ENCODE results near the gene ATOX1. TPM values are rescaled to one million over a fixed set of nuclear protein-coding genes. Genes with fewer than 3 reads are reported as not detected.

Gene ATOX1
- total RNA-seq, 1 donor from 2014 or later, result 88.0 TPM

DNA sequence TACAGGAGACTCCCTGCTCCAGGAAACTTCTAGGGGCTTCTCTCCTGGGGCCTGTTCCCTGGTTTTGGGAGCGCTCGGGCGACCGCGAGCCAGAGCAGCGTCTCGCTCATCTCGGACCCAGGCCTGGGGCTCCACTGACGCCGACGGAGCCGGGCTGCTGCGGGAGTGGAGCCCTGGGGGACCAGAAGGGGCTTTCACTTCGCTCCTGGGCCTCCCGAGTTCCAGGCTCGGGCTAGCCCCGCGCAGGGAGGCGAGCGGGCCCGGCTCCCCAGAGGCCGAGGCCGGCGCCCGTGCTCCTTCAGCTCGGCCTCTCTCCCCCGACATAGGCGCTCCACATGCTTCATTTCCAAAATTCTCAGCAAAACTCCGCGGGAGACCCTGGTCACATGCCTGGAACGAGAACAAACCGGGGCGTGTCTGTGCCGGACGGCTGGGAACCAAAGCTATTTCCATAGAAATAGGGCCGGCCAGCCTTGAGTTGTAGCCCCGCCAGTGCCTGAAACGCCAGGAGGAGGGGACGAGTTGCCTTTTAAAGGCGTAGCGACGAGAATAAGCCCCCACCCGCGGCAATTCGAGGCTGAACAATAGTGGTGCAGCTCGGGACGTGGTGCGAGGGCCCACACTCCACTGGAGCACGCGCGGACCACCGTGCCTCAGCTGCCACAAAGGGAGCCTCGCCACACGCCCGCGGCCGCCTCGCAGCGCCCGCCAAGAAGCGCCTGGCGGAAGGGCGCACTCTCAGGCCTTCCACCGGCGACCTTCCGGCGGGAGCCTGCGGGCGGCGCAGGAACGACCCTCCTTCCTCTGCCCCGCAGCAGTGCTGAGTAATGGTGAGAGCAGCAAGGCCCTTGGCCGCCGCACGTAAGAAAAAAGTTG is 12.2 kb upstream of the ATOX1 start:
- DNase-seq (ENCODE audit: low spot score), result peak; percentile 71

DNA sequence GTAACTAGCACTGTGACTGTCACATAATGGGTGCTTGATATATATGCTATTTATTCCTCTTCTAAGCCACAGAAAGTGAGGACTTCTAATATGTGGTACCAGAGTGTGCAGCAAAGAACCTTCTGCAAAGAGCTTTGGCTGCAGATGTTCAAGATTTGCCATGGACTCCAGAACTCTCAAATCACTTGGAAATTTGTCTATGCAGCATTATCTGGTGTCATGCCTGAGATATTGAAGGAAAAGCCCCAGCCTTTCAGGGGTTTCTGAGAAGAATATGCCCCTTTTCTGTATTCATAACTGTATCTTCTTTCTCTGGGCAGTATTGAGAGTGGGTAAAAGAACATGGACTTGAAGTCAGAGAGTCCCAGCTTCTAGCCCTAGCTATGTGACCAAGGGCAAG is 8.5 kb upstream of the ATOX1 start:
- no peak for DNase-seq (ENCODE audit: low spot score)

DNA sequence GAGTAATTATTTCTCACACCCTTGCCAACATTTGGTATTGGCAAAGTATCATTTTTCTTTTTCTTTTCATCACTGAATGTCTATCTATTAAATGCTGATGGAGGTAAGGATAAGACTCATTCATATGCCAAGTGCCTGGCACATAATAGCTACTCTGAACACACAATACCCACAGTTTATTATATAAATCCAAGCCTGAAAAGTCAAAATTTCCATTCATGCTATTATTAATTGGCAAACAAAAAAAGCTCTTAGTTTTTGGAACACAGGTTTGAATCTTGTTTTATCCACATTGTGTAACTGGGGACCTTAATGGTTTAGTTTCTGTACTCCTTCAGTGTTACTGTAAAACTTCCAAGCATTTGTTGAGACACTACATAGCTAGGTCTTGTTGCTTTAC is 6.4 kb upstream of the ATOX1 start:
- DNase-seq (ENCODE audit: low spot score), result no peak

DNA sequence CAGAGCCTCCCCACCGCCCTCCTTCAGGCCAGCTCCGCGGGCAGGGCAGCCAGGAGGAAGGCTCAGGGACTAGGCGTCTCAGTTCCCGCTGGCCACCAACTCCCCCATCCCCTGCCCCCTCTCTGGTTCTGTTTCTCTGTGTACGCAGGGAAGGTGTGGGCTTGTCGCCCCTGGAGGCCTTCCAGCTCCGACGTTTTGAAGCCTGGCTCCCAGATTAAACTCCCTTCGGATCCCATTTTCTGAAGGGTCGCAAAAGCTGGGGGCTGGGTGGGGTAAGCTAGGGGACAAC is 346 bp downstream of the ATOX1 start:
- DNase-seq (ENCODE audit: low spot score), result no peak

DNA sequence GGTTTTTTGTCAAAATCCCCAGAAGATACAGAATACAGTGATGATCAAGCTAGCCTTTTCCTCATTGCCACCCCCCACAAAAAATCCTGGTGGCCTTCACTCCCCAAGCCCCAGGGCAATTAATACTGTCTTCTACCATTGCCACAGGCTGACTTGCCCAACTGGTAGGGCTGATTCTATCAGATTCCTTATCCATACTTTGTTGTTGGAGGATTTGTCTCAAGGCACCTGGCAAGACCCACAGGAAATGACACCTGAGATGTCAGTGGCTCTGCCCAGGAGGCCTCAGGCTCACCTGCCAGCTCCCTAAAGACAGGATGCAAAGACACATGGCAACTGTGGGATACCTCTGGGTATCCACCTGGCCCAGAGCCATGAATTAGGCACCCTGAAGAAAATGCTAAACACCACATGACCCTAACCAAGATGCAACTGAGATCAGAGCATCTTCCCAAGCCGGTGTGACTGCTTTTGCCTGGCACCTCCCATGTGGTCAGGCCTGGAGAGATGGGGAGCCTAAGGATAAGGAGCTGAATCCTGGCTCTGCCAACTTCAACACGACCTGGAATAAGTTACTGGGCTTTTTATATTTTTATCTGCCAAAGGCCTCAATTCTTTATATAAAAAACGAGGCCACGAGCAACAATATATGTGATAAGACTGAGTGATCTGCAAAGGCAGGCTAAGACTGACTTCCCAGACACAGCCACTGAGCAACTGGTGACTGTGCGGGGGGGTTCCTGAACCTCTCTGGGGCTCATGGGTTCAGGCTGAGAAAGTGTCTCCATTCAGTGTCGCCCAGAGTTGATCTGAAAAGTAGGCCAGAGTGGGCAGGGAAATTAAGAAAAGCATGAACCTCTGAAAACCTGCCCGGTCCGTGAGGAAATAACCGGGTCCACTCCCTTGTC is 944 bp downstream of the ATOX1 start:
- no peak for DNase-seq (ENCODE audit: low spot score)

DNA sequence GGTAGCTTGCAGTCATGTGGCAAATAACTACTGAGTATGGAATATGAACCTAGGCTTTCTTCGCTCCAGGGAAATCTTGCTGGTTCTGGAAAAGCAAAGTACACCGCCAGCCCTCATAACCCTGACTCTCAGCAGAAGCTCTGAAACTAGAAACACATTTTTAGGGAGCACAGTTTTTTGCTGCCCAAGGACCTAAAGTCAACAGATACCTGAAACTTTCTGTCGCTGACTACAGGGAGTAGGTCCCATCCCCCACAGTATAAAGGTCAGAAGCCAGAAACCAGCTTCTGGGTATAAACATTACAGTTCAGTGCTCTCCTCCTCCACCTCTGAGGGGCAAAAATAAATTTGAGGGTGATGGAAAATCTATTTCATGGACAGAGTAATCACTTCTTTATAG is 3.0 kb downstream of the ATOX1 start:
- DNase-seq (ENCODE audit: low spot score), result no peak

DNA sequence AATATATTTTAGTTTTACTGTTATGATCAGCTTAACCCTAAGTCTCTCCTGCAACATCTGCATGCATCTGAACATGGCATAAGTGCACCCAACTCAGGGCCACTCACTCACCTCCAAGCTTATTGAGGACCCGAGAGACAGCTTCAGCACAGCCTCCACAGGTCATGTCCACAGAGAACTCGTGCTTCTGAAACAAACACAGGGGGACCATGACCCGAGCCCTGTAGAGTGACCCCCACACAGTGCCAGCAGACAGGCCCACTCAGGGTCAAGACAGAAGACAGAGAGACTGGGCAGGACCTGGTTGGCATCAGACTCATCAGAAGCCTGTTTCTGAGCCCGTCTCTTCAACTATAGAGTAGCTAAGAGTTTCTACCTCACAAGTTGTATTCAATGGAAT is 6.8 kb downstream of the ATOX1 start:
- DNase-seq (ENCODE audit: low spot score), result no peak

DNA sequence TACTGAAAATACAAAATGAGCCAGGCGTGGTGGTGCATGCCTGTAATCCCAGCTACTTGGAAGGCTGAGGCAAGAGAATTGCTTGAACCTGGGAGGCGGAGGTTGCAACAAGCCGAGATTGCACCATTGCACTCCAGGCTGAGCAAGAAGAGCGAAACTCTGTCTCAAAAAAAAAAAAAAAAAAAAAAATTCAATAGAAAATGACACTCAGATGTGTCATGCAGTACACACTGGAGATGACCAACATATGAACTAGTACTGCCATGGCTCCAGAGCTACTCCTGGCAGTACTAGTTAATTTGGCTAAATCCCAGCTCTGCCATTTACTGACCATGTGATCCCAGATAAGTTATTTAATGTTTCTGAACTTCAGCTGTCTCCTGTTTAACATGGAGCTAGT is 7.3 kb downstream of the ATOX1 start:
- DNase-seq (ENCODE audit: low spot score), result no peak

DNA sequence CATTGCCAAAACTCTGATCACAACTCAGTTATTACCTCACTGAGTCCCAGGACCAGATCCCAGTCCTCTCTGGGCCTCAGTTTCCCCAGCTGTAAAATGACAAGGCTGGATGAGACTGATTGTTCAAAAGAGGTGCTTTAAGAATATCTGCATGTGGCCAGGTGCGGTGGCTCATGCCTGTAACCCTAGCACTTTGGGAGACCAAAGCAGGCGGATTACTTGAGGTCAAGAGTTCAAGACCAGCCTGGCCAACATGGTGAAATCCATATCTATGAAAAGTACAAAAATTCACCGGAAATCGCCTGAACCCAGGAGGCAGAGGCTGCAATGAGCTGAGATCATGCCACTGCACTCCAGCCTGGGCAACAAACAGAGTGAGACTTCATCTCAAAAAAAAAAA is 8.3 kb downstream of the ATOX1 start:
- DNase-seq (ENCODE audit: low spot score), result no peak

DNA sequence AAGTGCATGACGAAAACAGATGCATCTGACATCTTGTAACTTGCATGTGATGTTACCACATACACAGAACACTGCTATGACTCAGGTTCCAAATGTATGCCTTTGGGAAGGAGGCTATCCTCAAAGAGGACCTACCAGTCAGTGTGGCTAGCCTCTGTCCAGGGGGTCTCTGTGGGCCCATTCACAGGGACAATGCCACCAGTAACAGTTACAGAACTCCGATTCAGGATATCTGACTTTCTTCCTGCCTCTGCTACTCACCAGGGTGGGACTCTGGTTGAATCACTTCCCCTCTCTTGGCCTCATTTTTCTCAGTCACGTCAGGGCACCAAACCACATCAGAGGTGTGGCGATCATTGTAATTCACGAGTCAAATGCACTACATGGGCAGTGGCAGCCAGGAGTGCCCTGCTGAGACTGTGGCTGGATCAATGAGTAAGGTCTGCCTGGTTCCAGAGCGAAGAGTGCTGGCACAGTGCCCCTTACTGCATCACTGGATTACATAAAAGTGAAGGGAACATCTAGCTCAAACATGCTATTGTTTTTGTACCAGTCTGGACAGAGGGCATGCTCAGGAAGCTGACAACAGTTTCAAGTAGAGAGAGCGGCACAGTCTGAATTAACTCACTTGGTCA is 13.2 kb downstream of the ATOX1 start:
- DNase-seq (ENCODE audit: low spot score), result peak; percentile 90

DNA sequence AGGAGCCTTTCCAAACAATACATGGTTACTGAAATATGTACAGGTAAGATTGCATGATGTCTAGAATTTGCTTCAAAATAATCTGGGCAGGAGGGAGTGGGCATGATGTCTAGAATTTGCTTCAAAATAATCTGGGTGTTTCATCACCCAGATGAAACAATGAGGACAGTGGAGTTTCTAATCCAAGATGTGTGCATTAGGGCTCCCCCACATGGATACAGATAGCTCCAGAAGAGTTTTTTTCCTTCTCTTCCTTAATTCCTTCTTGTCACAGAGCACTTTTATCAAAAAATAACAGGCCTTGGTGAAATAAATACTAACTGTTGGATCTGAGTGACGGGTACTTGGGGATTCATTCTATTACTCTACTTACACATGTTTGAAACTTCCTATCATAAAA is 14.9 kb downstream of the ATOX1 start:
- DNase-seq (ENCODE audit: low spot score), result no peak

DNA sequence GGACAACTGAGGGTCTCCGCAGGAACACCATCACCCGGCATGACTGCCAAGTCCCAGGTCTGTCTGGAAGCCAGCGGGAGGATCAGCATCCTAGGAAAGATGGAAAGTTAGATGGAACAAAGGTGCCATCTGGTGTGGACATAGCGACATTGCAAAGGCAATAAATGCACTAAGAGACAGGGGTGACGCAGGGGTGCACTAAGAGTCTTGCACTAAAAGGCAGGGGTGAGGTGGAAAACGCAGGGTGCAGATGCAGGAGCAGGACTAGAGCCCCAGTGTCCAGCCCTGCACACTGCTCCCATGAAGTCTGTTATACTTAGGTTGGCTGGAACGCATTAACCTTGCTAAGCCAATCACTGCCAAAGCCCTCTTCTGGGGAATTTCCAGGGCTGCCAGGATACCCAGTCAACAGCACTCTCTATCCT is 15.5 kb downstream of the ATOX1 start:
- DNase-seq (ENCODE audit: low spot score), result peak; percentile 34

DNA sequence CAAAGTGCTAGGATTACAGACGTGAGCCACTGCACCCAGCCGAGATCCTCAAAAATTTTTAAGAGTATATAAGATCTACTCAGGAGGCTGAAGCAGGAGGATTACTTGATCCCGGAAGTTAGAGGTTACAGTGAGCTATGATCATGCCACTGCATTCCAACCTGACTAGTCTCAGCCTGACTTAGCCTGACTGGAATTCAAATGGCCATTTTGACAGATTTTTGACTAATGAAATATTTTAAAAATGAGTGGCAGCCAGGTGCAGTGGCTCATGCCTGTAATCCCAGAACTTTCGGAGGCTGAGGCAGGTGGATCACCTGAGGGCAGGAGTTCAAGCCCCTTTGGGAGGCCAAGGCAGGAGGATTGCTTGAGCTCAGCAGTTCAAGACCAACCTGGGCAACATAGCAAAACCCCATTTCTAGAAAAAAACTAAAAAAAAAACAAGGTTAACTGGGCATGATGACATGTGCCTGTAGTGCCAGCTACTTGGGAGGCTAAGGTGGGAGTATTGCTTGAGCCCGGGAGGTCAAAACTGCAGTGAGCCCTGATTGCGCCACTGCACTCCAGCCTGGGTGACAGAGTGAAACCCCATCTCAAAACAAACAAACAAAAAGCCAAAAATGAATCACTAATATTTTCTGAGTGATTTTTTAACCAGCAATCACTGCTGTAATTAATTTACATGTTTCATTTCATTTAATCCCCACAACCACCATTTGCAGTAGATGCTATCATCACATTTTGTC is 16.6 kb downstream of the ATOX1 start:
- DNase-seq (ENCODE audit: low spot score), result no peak

DNA sequence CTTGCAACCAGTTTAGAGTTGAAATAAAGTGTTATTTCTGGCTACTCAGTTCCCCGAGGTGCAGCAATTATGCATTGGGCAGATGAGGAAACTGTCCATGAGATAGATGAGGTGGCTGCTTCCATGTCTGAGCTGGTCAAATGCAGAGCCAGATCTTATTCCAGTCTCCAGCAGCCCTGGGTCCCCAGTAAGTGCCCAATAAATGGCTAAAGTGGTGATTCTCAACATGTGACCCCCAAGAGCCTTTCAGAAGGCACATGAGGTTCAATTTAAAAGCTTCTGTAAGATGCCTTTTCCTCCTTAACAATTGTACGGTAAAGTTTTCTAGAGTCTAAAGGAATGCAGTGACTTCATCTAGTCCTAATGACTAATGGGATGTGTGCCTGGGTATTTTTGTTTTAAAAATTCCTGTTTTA is 17.5 kb downstream of the ATOX1 start:
- DNase-seq (ENCODE audit: low spot score), result no peak

DNA sequence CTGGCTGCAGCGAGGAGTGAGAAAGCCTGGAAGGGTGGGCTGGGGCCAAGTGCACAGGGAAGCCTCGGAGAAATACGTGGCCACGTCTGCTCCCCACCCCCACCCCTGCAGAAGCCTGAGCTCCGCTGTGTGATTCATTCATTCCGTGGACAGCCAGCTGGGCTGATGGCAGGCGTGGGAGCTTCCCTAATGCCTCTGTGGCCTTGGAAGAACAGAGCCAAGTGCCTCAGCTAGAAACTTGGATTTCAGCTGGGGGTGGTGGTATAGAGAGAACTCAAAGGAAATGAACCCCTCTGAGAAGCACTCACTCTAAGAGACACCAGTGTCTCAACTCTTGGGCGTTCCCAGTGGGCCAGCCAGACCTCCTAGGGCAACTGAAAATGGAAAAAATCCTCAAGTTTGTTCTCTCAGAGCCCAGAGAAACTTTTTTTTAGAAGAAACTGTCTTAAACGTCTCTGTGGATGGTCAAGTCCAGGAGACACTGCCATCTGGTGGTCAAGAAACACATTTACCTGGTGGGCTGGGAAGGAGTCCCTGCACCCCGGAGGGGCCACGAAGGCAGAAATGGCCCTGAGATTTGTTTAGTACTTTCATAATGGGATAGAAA is 18.0 kb downstream of the ATOX1 start:
- peak; percentile 66 for DNase-seq (ENCODE audit: low spot score)

DNA sequence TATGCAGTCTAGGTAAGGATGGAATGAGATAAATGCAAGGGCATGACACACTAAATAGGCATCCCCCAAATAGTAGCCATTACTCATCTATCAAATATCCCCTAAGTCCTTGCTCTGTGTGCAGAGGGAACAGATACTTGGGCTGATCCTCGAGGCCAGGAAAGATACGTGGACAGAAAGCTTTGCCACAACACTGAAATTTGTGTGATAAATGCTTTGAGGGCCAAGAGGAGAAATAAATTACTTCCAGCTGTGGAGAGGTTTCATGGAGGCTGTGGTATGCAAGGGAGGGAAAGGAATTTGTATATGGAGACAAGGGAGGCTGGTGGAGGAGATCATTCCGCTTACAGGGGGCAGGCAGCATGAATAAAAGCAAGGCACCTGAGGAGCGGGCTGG is 18.5 kb downstream of the ATOX1 start:
- DNase-seq (ENCODE audit: low spot score), result no peak

DNA sequence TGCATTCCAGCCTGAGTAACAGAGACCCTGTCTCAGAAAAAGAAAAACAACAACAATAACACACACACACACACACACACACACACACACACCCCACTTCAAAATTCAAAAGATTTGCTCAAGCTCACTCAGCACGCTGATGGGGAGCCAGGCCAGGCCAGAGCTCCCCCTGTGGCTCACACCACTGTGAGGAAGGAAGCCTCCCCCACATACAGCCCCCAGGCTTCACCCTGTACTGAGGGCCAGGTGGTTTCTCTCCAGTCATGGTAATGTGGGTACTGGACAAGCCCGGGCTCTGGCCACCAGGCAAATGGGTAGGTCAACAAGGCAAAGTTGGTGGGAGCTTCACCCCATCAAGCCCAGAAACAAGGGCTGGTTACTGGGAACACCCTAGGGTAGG is 19.0 kb downstream of the ATOX1 start:
- DNase-seq (ENCODE audit: low spot score), result no peak

DNA sequence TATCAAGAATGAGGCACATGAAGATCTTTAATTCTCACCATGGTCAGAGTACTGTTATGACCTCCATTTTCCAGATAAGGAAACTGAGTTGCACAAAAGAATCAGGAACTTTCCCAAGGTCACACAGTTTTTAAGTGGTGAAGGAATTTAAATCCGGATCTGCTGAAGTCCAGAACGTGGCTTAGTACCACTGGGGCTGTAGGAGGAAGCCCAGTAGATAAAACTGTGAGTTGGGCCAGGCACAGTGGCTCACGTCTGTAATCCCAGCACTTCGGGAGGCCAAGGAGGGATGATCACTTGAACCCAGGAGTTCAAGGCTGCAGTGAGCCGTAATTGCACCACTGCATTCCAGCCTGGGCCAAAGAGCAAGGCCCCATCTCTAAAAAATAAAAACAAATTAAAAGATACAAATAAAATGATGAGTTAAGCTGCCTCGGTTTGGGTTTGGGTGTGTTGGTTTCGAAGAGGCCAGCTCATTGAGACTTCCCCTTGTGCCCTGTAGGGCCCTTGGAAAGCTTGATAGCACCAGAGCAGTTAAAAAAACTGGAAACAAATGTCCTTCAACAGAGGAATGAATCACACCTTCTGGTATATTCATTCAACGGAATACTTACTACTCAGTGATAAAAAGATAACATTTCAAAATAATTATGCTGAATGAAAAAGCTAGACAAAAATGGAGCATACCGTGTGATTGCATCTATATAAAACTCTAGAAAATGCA is 20.1 kb downstream of the ATOX1 start:
- no peak for DNase-seq (ENCODE audit: low spot score)

DNA sequence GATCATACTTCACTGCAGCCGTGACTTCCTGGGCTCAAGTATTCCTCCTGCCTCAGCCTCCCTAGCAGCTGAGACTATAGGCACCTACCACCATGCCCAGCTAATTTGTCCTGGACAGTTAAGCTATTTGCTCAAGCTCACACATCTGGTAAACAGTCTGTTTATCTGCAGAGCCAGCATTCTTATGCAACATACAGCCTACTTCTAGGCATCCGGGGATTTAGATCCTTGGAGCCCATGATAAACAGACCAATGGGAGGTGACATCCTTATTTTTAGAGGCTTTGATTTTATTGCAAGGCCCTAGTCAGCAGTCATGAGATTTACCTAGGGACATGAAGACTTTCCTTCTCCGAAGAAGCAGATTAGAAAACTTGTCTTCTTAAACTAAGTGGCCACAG is 21.0 kb downstream of the ATOX1 start:
- DNase-seq (ENCODE audit: low spot score), result no peak

DNA sequence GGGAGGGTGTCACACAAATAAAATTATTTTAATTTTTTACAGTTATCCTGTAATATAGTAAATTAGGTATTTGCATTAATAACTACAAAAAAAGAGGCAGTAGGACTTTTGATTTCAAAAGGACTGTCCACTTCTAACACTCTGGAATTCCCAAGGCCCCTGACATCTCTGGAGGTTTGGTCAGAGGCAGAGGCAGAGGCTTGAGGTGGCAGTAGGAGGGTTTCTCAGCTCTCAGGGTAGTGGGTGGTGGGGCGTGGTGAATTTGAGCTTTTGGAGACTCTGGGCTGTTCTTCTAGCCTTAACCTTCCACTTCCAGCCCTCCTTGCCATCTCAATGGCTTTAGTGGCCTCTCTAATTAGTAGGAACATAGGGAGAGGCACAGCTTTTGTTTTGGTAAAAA is 22.8 kb downstream of the ATOX1 start:
- no peak for DNase-seq (ENCODE audit: low spot score)

DNA sequence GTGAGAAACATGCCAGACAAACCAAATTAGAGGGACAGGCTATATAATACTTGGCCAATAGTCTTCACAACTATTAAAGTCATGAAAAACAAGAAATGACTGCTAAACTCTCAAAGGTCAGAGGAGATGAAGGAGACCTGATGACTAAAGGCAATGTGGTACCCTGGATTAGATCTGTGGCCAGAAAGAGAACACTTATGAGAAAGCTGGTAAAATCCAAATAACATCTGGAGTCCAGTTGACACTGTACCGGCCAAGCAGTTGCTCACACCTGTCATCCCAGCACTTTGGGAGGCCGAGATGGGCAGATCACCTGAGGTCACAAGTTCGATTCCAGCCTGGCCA is 24.4 kb downstream of the ATOX1 start:
- DNase-seq (ENCODE audit: low spot score), result no peak
